ENCODE results near the gene RHBDD1.
A peak's percentile ranks its signal among the peaks of the same experiment; 100 is the strongest.

The RHBDD1 gene

DNA sequence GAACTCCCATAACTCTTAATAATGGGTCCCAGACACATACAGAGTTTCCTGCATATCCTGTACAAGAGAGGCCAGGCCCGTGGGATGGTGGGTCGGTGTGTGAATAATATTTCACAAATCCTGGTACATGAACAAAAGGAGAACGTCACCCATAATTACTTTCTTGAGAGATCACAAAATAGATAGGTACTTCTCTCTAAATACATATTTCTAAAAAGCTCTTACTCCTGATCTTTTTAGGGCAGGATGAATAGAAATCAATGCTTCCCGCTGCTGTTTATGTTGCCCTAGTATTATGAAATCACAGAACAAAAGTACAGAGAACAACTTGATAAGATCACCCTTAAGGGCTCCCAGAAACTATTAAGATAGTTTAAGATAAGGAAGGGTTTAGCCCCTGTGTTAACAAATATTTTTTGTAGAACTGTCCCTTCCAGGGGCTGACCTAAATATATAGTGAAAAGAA is 41.6 kb upstream of the RHBDD1 start:
- peak overlapping the region; percentile 91 for H3K4me2 ChIP-seq (ENCODE audit: low read depth, low read length, poor library complexity, severe bottlenecking)
- peak overlapping the region; percentile 73 for H3K4me3 ChIP-seq (ENCODE audit: insufficient read depth, low read length, poor library complexity, severe bottlenecking)
- no peaks in the 10 kb centered on the region for H3K27me3 ChIP-seq (ENCODE audit: low read length)
- H3K27ac ChIP-seq (ENCODE audit: low read depth, low read length) = peak overlapping the region; percentile 89
- no peaks in the 10 kb centered on the region for H4K20me1 ChIP-seq (ENCODE audit: low read depth, low read length)
- H3K9me3 ChIP-seq (ENCODE audit: insufficient read depth, low read length) = no peaks in the 10 kb centered on the region
- H2AFZ ChIP-seq (ENCODE audit: low read depth, low read length, severe bottlenecking) = no peak overlapping the region
- TF ChIP-seq, protein P1, sequence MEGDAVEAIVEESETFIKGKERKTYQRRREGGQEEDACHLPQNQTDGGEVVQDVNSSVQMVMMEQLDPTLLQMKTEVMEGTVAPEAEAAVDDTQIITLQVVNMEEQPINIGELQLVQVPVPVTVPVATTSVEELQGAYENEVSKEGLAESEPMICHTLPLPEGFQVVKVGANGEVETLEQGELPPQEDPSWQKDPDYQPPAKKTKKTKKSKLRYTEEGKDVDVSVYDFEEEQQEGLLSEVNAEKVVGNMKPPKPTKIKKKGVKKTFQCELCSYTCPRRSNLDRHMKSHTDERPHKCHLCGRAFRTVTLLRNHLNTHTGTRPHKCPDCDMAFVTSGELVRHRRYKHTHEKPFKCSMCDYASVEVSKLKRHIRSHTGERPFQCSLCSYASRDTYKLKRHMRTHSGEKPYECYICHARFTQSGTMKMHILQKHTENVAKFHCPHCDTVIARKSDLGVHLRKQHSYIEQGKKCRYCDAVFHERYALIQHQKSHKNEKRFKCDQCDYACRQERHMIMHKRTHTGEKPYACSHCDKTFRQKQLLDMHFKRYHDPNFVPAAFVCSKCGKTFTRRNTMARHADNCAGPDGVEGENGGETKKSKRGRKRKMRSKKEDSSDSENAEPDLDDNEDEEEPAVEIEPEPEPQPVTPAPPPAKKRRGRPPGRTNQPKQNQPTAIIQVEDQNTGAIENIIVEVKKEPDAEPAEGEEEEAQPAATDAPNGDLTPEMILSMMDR (IDR thresholded peaks at IDR 0.05; ENCODE audit: insufficient read depth, low read length, poor library complexity, severe bottlenecking) = no peak
- no peak for TF ChIP-seq EZH2phosphoT487 (conservative IDR thresholded peaks at IDR 0.05; ENCODE audit: low read length)
- H3K79me2 ChIP-seq (ENCODE audit: insufficient read depth, low read length) = peaks cover 71% of the 10 kb centered on the region
- no peaks in the 10 kb centered on the region for H3K9me2 ChIP-seq (replicated peaks; ENCODE audit: insufficient read depth, low read length)
- H3K9ac ChIP-seq (ENCODE audit: low read length) = peak overlapping the region; percentile 83
- peaks cover 35% of the 10 kb centered on the region for H3F3A ChIP-seq (ENCODE audit: insufficient read depth)
- no peaks in the 10 kb centered on the region for H3K36me3 ChIP-seq (ENCODE audit: low read length)

DNA sequence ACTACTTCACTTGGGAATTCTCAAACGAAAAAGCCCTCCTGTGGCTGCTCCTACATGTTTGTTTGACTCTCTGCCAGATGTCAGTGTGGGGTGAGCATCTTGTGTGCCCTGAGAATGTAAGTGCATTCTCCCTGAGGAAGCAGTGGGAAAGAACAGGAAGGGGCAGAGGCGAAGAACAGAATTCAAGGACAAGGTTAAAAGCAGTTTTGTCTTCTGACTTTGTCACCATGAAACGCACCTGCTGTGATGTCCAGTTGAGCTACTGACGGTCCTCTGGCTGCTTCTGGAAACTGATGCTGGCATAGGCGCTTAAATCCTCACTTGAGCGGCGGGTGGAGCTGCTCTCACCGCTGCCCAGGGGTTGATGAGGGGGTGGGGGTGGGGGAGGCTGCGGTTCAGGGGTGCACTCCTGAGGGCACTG is 41.1 kb upstream of the RHBDD1 start:
- H3F3A ChIP-seq (ENCODE audit: insufficient read depth) = peaks cover 35% of the 10 kb centered on the region
- peak overlapping the region; percentile 91 for H3K4me2 ChIP-seq (ENCODE audit: low read depth, low read length, poor library complexity, severe bottlenecking)
- no peak overlapping the region for H2AFZ ChIP-seq (ENCODE audit: low read depth, low read length, severe bottlenecking)
- H3K9me3 ChIP-seq (ENCODE audit: insufficient read depth, low read length) = no peaks in the 10 kb centered on the region
- H3K27me3 ChIP-seq (ENCODE audit: low read length) = no peaks in the 10 kb centered on the region
- H3K9ac ChIP-seq (ENCODE audit: low read length) = peak overlapping the region; percentile 83
- no peaks in the 10 kb centered on the region for H3K36me3 ChIP-seq (ENCODE audit: low read length)
- peak overlapping the region; percentile 89 for H3K27ac ChIP-seq (ENCODE audit: low read depth, low read length)
- H3K79me2 ChIP-seq (ENCODE audit: insufficient read depth, low read length) = peaks cover 71% of the 10 kb centered on the region
- H4K20me1 ChIP-seq (ENCODE audit: low read depth, low read length) = no peaks in the 10 kb centered on the region
- H3K9me2 ChIP-seq (replicated peaks; ENCODE audit: insufficient read depth, low read length) = no peaks in the 10 kb centered on the region
- TF ChIP-seq, protein P1 (IDR thresholded peaks at IDR 0.05; ENCODE audit: insufficient read depth, low read length, poor library complexity, severe bottlenecking) = no peak
- no peak for TF ChIP-seq EZH2phosphoT487 (conservative IDR thresholded peaks at IDR 0.05; ENCODE audit: low read length)
- peak overlapping the region; percentile 73 for H3K4me3 ChIP-seq (ENCODE audit: insufficient read depth, low read length, poor library complexity, severe bottlenecking)

DNA sequence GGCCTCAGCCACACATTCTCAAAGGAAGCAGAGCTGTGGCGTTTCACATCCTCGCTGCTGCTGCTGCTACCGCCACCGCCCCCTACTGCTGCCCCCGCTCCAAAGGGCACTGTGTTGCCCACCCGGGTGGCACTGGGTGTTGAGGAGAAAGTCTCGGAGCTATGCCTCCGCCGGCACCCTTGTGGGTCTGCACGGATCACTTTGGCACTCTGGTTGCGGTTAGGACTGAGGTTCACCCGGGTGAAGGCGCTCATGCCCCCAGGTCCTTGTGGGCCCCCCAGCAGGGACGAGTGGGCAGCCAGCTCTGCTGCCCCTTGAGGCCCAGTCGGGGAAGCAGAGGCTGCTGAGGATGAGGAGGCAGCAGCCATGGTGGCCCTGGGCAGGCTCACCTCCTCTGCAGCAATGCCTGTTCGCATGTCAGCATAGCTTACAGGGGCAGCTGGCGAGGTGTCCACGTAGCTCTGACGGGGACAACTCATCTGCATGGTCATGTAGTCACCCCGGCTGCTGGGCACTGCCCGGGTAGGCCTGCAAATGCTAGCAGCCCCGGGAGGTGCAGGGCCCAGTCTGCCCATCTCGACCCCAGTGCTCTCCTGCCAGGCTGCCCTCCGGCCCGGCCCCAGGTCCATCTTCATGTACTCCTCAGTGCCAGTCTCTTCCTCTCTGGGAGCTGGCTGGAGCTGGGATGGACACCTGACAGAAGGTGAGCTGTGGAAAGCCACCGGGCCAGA is 40.4 kb upstream of the RHBDD1 start:
- no peaks in the 10 kb centered on the region for H3K9me3 ChIP-seq (ENCODE audit: insufficient read depth, low read length)
- peaks cover 31% of the 10 kb centered on the region for H3F3A ChIP-seq (ENCODE audit: insufficient read depth)
- H3K9ac ChIP-seq (ENCODE audit: low read length) = peak overlapping the region; percentile 83
- no peaks in the 10 kb centered on the region for H3K27me3 ChIP-seq (ENCODE audit: low read length)
- H4K20me1 ChIP-seq (ENCODE audit: low read depth, low read length) = no peaks in the 10 kb centered on the region
- H3K9me2 ChIP-seq (replicated peaks; ENCODE audit: insufficient read depth, low read length) = no peaks in the 10 kb centered on the region
- H3K4me3 ChIP-seq (ENCODE audit: insufficient read depth, low read length, poor library complexity, severe bottlenecking) = peak overlapping the region; percentile 73
- TF ChIP-seq, protein P1 (IDR thresholded peaks at IDR 0.05; ENCODE audit: insufficient read depth, low read length, poor library complexity, severe bottlenecking) = peak; percentile 22
- no peak for TF ChIP-seq EZH2phosphoT487 (conservative IDR thresholded peaks at IDR 0.05; ENCODE audit: low read length)
- H2AFZ ChIP-seq (ENCODE audit: low read depth, low read length, severe bottlenecking) = no peak overlapping the region
- peaks cover 70% of the 10 kb centered on the region for H3K79me2 ChIP-seq (ENCODE audit: insufficient read depth, low read length)
- no peak overlapping the region for H3K27ac ChIP-seq (ENCODE audit: low read depth, low read length)
- peak overlapping the region; percentile 91 for H3K4me2 ChIP-seq (ENCODE audit: low read depth, low read length, poor library complexity, severe bottlenecking)
- no peaks in the 10 kb centered on the region for H3K36me3 ChIP-seq (ENCODE audit: low read length)

Measured in SU-DHL-6 (cell line).